Measurements from ENCODE around the gene SULT6B1.

SULT6B1 gene

DNA sequence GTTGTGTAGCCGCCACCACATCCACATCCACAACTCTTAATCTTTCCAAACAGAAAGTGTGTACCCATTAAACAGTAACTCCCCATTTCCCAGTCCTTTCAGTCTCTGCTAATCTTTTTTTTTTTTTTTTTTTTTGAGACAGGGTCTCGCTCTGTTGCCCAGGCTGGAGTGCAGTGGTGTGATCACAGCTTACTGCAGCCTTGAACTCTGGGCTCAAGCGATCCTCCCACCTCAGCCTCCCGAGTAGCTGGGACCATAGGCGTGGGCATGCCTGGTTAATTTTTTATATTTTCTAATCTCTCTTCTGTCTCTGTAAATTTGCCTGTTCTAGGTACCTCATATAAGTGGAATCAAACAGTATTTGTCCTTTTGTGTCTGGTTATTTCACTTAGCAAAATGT lies 35.2 kb downstream of the SULT6B1 start:
- peak overlapping the region; percentile 31; the same call in 1 of the 2 replicates for H3K27ac ChIP-seq (ENCODE audit: low read depth, low read length)
- no peak overlapping the region for H2AFZ ChIP-seq (ENCODE audit: low read length, unreplicated experiment)
- H3K36me3 ChIP-seq (ENCODE audit: insufficient read depth, low read length), result peaks cover 52% of the 10 kb centered on the region
- H3K79me2 ChIP-seq (ENCODE audit: control insufficient read depth, insufficient read depth, low read length, unreplicated experiment), result peaks cover 86% of the 10 kb centered on the region
- peak overlapping the region; percentile 44; the same call in 1 of the 2 replicates for H3K4me3 ChIP-seq (ENCODE audit: low read depth, low read length)
- no peaks in the 10 kb centered on the region for H3K27me3 ChIP-seq (ENCODE audit: insufficient read depth, low read length)
- H3K4me1 ChIP-seq (ENCODE audit: control insufficient read depth, insufficient read depth, low read length, unreplicated experiment), result peaks cover 49% of the 10 kb centered on the region

DNA sequence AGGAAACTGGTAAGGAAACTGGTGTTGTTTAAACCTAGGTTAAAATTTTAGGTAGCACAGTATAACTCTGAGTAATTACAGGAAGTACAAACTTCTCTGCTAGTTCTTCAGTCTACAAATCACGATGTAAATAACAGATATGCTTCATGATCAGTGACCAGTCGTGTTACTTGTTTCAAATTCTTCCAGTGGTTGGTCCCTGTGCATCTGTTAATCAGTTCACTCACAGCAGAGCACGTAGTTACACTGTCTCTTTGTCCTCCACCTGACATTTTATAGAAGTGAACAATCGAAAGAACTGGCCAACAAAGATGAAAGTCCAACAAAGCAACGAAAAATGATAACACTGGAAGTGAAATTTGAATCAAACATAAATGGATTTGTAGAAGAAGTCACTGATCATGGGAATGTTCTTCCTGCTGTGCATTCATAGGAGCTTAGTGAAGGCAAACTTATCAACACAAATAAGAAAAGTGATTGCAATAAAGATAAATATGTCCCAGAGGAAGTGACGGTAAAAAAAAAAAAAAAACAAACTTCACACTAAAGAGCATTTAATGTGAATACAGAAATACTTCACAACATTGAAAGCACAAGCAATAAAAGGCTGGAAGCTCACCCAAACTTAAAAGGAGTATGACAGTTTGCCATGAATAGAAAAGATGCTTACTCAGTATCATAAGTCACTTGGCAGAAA lies 38.7 kb downstream of the SULT6B1 start:
- Histone ChIP-seq H3K36me3 (ENCODE audit: insufficient read depth, low read length) (peaks cover 68% of the 10 kb centered on the region), H3K4me1 (ENCODE audit: control insufficient read depth, insufficient read depth, low read length, unreplicated experiment) (peaks cover 37% of the 10 kb centered on the region), H3K27ac (ENCODE audit: low read depth, low read length) (no peak overlapping the region), H2AFZ (ENCODE audit: low read length, unreplicated experiment) (no peak overlapping the region), H3K27me3 (ENCODE audit: insufficient read depth, low read length) (no peaks in the 10 kb centered on the region), H3K4me3 (ENCODE audit: low read depth, low read length) (0 out of 2 replicates have a peak overlapping the region, but pooled peaks have one; percentile 12), H3K79me2 (ENCODE audit: control insufficient read depth, insufficient read depth, low read length, unreplicated experiment) (peaks cover 84% of the 10 kb centered on the region)

GRCh38 chr2:37148325-37148724 lies 40.1 kb downstream of the SULT6B1 start:
- Histone ChIP-seq H3K36me3 (ENCODE audit: insufficient read depth, low read length) (peaks cover 70% of the 10 kb centered on the region), H3K79me2 (ENCODE audit: control insufficient read depth, insufficient read depth, low read length, unreplicated experiment) (peaks cover 76% of the 10 kb centered on the region), H3K27me3 (ENCODE audit: insufficient read depth, low read length) (no peaks in the 10 kb centered on the region), H3K27ac (ENCODE audit: low read depth, low read length) (no peak overlapping the region), H3K4me1 (ENCODE audit: control insufficient read depth, insufficient read depth, low read length, unreplicated experiment) (peaks cover 32% of the 10 kb centered on the region), H2AFZ (ENCODE audit: low read length, unreplicated experiment) (no peak overlapping the region), H3K4me3 (ENCODE audit: low read depth, low read length) (no peak overlapping the region)

GRCh38 chr2:37146062-37146461 lies 42.4 kb downstream of the SULT6B1 start:
- no peak overlapping the region for H3K4me3 ChIP-seq (ENCODE audit: low read depth, low read length)
- H3K79me2 ChIP-seq (ENCODE audit: control insufficient read depth, insufficient read depth, low read length, unreplicated experiment), result peaks cover 64% of the 10 kb centered on the region
- H3K27ac ChIP-seq (ENCODE audit: low read depth, low read length), result no peak overlapping the region
- H3K36me3 ChIP-seq (ENCODE audit: insufficient read depth, low read length), result peaks cover 71% of the 10 kb centered on the region
- H3K27me3 ChIP-seq (ENCODE audit: insufficient read depth, low read length), result no peaks in the 10 kb centered on the region
- H2AFZ ChIP-seq (ENCODE audit: low read length, unreplicated experiment), result no peak overlapping the region
- peaks cover 15% of the 10 kb centered on the region for H3K4me1 ChIP-seq (ENCODE audit: control insufficient read depth, insufficient read depth, low read length, unreplicated experiment)

GRCh38 chr2:37143974-37144373 lies 44.5 kb downstream of the SULT6B1 start:
- H3K27me3 ChIP-seq (ENCODE audit: insufficient read depth, low read length), result no peaks in the 10 kb centered on the region
- no peak overlapping the region for H2AFZ ChIP-seq (ENCODE audit: low read length, unreplicated experiment)
- peaks cover 77% of the 10 kb centered on the region for H3K36me3 ChIP-seq (ENCODE audit: insufficient read depth, low read length)
- H3K79me2 ChIP-seq (ENCODE audit: control insufficient read depth, insufficient read depth, low read length, unreplicated experiment), result peaks cover 48% of the 10 kb centered on the region
- H3K4me3 ChIP-seq (ENCODE audit: low read depth, low read length), result no peak overlapping the region
- no peaks in the 10 kb centered on the region for H3K4me1 ChIP-seq (ENCODE audit: control insufficient read depth, insufficient read depth, low read length, unreplicated experiment)
- no peak overlapping the region for H3K27ac ChIP-seq (ENCODE audit: low read depth, low read length)

GRCh38 chr2:37142546-37142945 lies 45.9 kb downstream of the SULT6B1 start:
- H3K4me1 ChIP-seq (ENCODE audit: control insufficient read depth, insufficient read depth, low read length, unreplicated experiment), result no peaks in the 10 kb centered on the region
- no peak overlapping the region for H3K27ac ChIP-seq (ENCODE audit: low read depth, low read length)
- H3K79me2 ChIP-seq (ENCODE audit: control insufficient read depth, insufficient read depth, low read length, unreplicated experiment), result peaks cover 39% of the 10 kb centered on the region
- no peak overlapping the region for H3K4me3 ChIP-seq (ENCODE audit: low read depth, low read length)
- H2AFZ ChIP-seq (ENCODE audit: low read length, unreplicated experiment), result no peak overlapping the region
- peaks cover 72% of the 10 kb centered on the region for H3K36me3 ChIP-seq (ENCODE audit: insufficient read depth, low read length)
- H3K27me3 ChIP-seq (ENCODE audit: insufficient read depth, low read length), result no peaks in the 10 kb centered on the region

DNA sequence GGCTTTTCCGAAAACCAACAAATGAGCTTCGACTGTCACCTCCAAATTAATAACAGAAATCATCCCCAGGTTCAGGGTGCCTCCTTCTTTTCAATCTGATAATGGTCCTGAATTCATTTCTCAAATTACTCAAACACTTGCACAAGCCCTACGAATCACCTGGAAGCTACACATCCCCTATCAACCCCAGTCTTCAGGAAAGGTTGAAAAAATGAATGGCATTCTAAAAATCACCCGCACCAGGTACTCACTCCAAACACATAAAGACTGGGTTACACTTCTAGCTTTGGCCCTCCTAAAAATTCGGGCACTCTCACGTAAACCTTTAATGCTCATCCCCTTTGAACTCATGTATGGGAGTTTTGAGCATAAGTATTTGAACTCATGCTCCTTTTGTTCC lies 55.6 kb downstream of the SULT6B1 start:
- Histone ChIP-seq H3K79me2 (ENCODE audit: control insufficient read depth, insufficient read depth, low read length, unreplicated experiment) (peaks cover 83% of the 10 kb centered on the region), H3K4me1 (ENCODE audit: control insufficient read depth, insufficient read depth, low read length, unreplicated experiment) (no peaks in the 10 kb centered on the region), H3K27me3 (ENCODE audit: insufficient read depth, low read length) (no peaks in the 10 kb centered on the region), H3K27ac (ENCODE audit: low read depth, low read length) (no peak overlapping the region), H2AFZ (ENCODE audit: low read length, unreplicated experiment) (no peak overlapping the region), H3K36me3 (ENCODE audit: insufficient read depth, low read length) (peaks cover 83% of the 10 kb centered on the region), H3K4me3 (ENCODE audit: low read depth, low read length) (no peak overlapping the region)

GRCh38 chr2:37125416-37125815 lies 63.1 kb downstream of the SULT6B1 start:
- H3K27ac ChIP-seq (ENCODE audit: low read depth, low read length), result no peak overlapping the region
- H3K36me3 ChIP-seq (ENCODE audit: insufficient read depth, low read length), result peaks cover 49% of the 10 kb centered on the region
- no peaks in the 10 kb centered on the region for H3K4me1 ChIP-seq (ENCODE audit: control insufficient read depth, insufficient read depth, low read length, unreplicated experiment)
- no peak overlapping the region for H2AFZ ChIP-seq (ENCODE audit: low read length, unreplicated experiment)
- no peak overlapping the region for H3K4me3 ChIP-seq (ENCODE audit: low read depth, low read length)
- peaks cover 38% of the 10 kb centered on the region for H3K79me2 ChIP-seq (ENCODE audit: control insufficient read depth, insufficient read depth, low read length, unreplicated experiment)
- no peaks in the 10 kb centered on the region for H3K27me3 ChIP-seq (ENCODE audit: insufficient read depth, low read length)

- no peak overlapping the region for H3K4me3 ChIP-seq (ENCODE audit: low read depth, low read length)
- no peak overlapping the region for H2AFZ ChIP-seq (ENCODE audit: low read length, unreplicated experiment)
- peaks cover 45% of the 10 kb centered on the region for H3K36me3 ChIP-seq (ENCODE audit: insufficient read depth, low read length)
- no peak overlapping the region; the same call in 1 of the 2 replicates for H3K27ac ChIP-seq (ENCODE audit: low read depth, low read length)
- H3K27me3 ChIP-seq (ENCODE audit: insufficient read depth, low read length), result no peaks in the 10 kb centered on the region
- peaks cover 23% of the 10 kb centered on the region for H3K79me2 ChIP-seq (ENCODE audit: control insufficient read depth, insufficient read depth, low read length, unreplicated experiment)
- no peaks in the 10 kb centered on the region for H3K4me1 ChIP-seq (ENCODE audit: control insufficient read depth, insufficient read depth, low read length, unreplicated experiment)
Observed at GRCh38 chr2:37119157-37119556, 69.3 kb downstream of the SULT6B1 start.
